GM12891 (cell line): ENCODE data around the gene CLASP2.

Source experiments
- DNase-seq: peaks from one replicate; pipeline ENCODE4 v3.0.0; 2011; ENCODE audit warnings: low spot score; ENCODE audit not compliant: insufficient read length
- FAIRE-seq: peaks from 2 replicates; lab custom pipeline; 2011; peaks lifted over from hg19 to GRCh38; lab: Jason Lieb, UNC
- PAX5 ChIP-seq: IDR thresholded peaks from 2 replicates; pipeline ENCODE4 v1.6.1; 2011; ENCODE audit warnings: low read length, moderate library complexity, mild to moderate bottlenecking; ENCODE audit not compliant: insufficient read depth, severe bottlenecking
- POLR2A ChIP-seq: IDR thresholded peaks from 2 replicates; pipeline ENCODE4 v1.6.1; 2011; ENCODE audit warnings: low read depth, low read length, control low read depth
- POLR2AphosphoS5 ChIP-seq: IDR thresholded peaks from 2 replicates; pipeline ENCODE4 v1.6.1; 2011; ENCODE audit warnings: low read depth, low read length, control low read depth
- POU2F2 ChIP-seq: IDR thresholded peaks from 2 replicates; pipeline ENCODE4 v1.6.1; 2011; ENCODE audit warnings: low read depth, mild to moderate bottlenecking, control low read depth, low read length, moderate library complexity
- SPI1 ChIP-seq: IDR thresholded peaks from 2 replicates; pipeline ENCODE4 v1.6.1; 2011; ENCODE audit warnings: low read depth, low read length, control low read depth
- TAF1 ChIP-seq: IDR thresholded peaks from 2 replicates; pipeline ENCODE4 v1.6.1; 2011; ENCODE audit warnings: low read depth, low read length, control low read depth

CLASP2 gene

DNA sequence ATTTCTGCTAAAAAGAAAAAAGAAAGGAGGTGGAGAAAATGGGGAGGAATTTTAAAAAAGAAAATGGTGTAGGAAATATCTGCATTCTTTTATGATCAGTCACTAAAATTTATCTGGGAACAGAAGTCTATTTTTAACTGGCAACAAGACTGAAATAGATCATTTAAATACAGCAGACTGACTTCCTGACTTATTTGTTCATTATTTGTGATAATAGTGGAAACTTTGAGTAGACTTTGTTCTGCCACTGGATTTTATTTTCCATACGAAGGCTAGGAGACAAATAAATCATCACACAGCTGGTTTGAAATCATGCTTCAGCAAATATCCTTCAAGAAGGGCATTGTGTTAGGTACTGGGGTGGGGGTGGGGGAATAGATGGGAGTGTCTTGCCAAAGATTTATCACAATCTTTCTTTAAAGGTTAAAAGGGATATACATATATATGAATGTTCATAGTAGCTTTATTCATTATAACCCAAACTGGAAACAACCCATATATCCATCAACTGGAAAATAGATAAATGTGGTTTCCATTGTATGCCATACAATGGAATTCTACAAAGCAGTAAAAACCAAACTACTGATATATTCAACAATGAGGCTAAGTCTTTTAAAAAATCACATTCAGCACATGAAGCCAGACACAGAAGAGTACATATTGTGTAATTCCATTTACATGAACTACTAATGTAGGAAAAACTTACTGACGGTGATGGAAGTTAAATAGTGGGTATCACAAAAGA is 4.7 kb upstream of the CLASP2 start:
- FAIRE-seq, result peak; percentile 35
- no peak for DNase-seq
- TF ChIP-seq POLR2A (no peak), POLR2AphosphoS5 (no peak), POU2F2 (no peak), SPI1 (no peak), TAF1 (no peak), PAX5 (no peak)

DNA sequence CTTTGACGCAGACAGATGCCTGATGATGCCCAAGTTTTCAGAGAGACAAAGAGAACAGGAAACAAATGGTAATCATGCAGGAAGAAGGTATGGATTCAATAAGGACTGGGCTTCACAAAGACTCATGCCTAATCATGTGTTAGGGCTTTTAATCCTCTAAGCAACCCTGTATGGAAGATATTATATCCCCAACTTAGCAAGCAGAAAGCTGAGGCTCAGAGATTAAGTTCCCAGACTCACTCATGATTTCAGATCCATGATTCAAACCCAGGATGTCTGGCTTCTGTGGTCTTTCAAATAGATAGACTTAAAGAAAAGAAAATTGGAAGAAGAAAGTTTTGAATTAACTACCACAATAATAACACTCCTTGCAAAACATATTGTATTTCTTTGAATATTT is 4.1 kb upstream of the CLASP2 start:
- no peak for DNase-seq
- TF ChIP-seq SPI1 (no peak), TAF1 (no peak), POLR2A (no peak), POU2F2 (no peak), POLR2AphosphoS5 (no peak), PAX5 (no peak)
- FAIRE-seq, result no peak

DNA sequence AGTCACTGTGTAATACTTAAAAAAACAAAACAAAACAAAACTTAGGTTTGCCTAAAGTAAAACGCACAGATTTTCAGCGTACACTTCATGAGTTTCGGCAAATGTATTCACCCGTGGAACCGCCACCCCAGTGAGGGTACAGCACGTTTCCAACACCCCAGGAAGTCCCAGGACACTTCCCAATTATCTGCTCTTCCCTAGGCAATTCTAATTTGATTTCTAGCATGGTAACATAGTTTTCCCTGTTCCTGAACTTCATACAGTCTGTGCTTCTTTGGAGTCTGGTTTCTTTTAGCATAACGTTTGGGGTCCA is 497 bp upstream of the CLASP2 start:
- FAIRE-seq, result peak; percentile 23
- TF ChIP-seq TAF1, result no peak
- no peak for TF ChIP-seq POU2F2
- TF ChIP-seq PAX5, result no peak
- TF ChIP-seq POLR2A, result no peak
- TF ChIP-seq SPI1, result no peak
- no peak for TF ChIP-seq POLR2AphosphoS5
- DNase-seq, result no peak

DNA sequence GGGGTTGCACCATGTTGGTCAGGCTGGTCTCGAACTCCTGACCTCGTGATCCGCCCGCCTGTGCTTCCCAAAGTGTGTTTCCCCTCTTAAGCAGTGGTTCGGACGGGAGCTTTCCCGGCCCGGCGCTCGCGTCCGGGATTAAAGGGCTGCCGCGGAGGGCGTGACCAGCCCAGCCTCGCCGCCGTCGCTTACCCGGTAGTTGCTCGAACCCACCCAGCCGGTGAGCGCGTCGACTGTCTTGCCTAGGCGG is 513 bp downstream of the CLASP2 start:
- DNase-seq (peak; percentile 49), FAIRE-seq (peak; percentile 55)
- TF ChIP-seq TAF1 (no peak), POLR2AphosphoS5 (no peak), POLR2A (no peak), POU2F2 (no peak), PAX5 (no peak), SPI1 (no peak)

DNA sequence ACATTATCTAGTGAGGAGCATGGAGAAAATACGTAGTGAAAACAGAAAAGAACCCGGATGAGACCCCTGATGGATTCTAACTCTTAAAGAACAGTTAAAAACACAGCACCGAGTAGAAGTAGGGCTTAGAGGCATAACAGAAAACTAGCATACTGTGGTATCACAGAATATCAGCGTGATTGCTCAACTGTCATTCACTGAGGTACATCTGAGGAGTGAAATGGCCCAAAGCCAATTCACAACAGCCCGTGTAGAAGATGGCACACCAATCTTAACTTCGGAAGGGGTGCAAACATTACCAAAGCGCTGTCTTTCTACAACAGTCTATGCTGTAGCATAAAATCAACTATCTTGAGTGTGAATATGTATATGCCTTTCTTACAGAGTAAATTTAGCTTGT is 1.8 kb downstream of the CLASP2 start:
- no peak for TF ChIP-seq SPI1
- FAIRE-seq, result no peak
- no peak for DNase-seq

DNA sequence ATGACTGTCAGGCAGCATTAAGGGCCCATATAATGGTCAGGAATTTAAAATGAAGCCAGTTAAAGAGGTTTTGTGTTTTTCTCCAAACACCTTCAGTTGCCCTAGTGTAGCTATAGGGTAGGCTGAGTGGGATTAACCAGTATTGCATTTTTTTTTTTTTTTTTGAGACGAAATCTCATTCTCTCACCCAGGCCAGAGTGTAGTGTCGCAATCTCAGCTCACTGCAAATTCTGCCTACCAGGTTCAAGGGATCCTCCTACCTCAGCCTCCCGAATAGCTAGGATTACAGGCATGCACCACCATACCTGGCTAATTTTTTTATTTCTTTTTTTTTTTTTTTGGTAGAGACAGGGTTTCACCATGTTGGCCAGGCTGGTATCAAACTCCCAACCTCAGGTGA is 7.0 kb downstream of the CLASP2 start:
- TF ChIP-seq POLR2A, result no peak
- no peak for FAIRE-seq

DNA sequence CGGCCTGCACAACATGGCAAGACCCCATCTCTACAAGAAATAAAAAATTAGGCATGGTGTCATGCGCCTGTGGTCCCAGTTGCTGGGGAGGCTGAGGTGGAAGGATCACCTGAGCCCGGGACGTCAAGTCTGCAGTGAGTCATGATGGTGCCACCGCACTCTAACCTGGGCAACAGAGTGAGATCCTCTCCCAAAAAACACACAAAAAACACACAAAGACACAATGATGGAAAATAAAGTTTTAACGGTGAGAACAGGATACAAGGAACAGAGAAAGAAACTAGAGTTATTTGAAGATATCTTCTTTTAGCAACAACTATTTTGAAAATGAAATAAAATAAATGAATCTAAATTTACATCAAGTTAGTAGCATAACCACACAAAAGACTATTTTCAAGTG is 12.0 kb downstream of the CLASP2 start:
- no peak for DNase-seq
- FAIRE-seq, result no peak
- no peak for TF ChIP-seq PAX5
- no peak for TF ChIP-seq POLR2A
- no peak for TF ChIP-seq SPI1
- no peak for TF ChIP-seq POLR2AphosphoS5
- no peak for TF ChIP-seq TAF1

More for the DNA sequence above, 7.0 kb downstream of the CLASP2 start:
- no peak for DNase-seq

DNA sequence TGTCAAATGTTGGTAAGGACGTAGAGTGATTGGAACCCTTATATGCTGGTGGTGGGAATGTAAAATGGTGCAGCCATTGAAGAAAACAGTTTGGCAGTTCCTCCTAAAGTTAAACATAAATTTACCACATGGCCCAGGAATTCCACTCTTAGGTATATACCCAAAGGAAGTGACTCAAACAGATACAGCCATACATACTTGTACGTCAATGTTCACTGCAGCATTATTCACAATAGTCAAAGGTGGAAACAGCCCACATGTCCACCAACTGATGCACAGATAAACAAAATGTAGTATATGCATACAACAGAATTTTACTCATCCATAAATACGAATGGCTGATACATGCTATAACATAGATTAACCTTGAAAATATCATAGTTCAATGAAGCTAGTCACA is 13.2 kb downstream of the CLASP2 start:
- no peak for TF ChIP-seq POLR2AphosphoS5
- no peak for TF ChIP-seq POLR2A
- TF ChIP-seq POU2F2, result no peak
- TF ChIP-seq TAF1, result no peak
- TF ChIP-seq PAX5, result no peak
- no peak for TF ChIP-seq SPI1
- DNase-seq, result no peak
- FAIRE-seq, result no peak

DNA sequence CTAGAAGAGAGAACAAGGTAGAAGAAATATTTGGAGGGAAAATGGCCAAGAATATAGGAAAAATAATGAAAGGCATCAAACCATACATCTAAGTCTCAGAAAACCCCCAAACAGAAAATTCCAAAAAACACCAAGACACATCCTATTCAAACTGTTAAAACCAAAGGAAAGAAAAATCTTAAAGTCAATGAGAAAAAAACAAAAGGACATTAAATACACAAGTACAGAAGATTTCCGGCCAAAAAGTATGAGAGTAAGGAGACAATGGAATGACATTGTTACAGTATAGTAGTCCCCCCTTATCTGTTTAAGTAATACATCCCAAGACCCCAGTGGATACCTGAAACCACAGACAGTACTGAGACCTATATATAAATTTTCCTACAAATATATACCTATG is 18.8 kb downstream of the CLASP2 start:
- DNase-seq (no peak), FAIRE-seq (no peak)
- TF ChIP-seq PAX5, result no peak
- no peak for TF ChIP-seq TAF1
- no peak for TF ChIP-seq POLR2A
- no peak for TF ChIP-seq POU2F2
- no peak for TF ChIP-seq POLR2AphosphoS5
- TF ChIP-seq SPI1, result no peak

DNA sequence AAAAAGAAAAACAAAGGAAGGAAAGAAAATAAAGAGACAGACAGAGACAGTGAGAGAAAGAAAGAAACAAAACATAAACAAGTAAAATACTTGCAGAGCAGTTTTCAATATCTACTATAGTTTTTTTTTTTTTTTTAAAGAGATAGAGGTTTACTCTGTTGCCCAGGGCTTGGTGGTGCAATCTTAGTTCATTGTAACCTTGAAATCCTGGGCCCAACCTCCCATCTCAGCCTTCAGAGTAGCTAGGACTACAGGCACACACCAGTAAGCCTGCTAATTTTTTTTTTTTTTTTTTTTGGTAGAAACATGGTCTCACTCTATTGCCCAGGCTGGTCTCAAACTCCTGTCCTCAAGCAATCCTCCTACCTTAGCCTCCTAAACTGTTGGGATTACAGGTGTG is 23.1 kb downstream of the CLASP2 start:
- no peak for DNase-seq
- FAIRE-seq, result no peak
- TF ChIP-seq SPI1 (no peak), TAF1 (no peak), PAX5 (no peak), POU2F2 (no peak), POLR2AphosphoS5 (no peak), POLR2A (no peak)

DNA sequence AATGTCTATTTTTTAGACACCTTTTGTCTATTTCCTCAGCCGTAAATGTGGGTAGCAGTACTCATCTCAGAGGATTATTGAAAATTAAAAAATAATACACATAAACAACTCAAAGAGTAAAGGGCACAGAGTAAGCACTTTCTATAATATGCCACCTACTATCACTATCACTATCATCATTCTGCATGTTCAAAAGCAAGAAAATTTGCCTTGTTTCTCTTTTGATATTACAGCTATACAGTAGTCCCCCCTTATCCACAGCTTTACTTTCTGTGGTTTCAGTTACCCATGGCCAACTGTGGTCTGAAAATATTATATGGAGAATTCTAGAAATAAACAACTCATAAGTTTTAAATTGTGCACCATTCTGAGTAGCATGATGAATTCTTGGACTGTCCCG is 27.7 kb downstream of the CLASP2 start:
- TF ChIP-seq POLR2A (no peak), PAX5 (no peak), POU2F2 (no peak), TAF1 (no peak), SPI1 (no peak), POLR2AphosphoS5 (no peak)
- no peak for FAIRE-seq
- no peak for DNase-seq
